Measurements from ENCODE around the gene SUSD5.
"Not testable (repeated sequence)": the region's sequence is repeated elsewhere in the genome, so short reads cannot be mapped to it uniquely, and the experiment has no call there.

GRCh38 chr3:33139006-33139623, 79.5 kb downstream of the SUSD5 start:
- TF ChIP-seq CTCF (IDR thresholded peaks at IDR 0.05; ENCODE audit: low read length); EZH2 (IDR thresholded peaks at IDR 0.05; ENCODE audit: borderline replicate concordance, low read length): not testable (repeated sequence)
